ENCODE data around the gene BRINP3. TPM values are rescaled to one million over a fixed set of nuclear protein-coding genes. Genes with fewer than 3 reads are reported as not detected.

Gene BRINP3
- total RNA-seq, 1 donor from 2014 or later: not detected

DNA sequence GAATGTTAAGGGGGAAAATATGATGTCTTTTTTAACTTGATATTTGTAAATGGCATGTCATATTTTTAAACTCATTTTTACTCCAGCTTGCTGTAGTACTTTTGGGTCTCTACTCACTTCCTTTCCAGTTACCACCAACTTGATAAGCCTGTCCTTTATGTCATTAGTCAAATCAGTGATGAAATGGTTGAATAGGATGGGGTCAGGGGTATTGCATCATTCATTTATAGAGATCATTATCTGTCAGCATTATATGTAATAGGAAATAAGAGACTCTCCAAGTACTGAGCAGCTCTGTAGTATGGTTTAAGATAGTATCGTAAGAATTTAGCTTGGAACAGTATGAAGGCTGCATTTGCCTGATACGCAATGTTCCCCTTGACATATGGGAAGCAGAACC, 227.3 kb downstream of the BRINP3 start:
- Mint-ChIP-seq H3K27me3 (no peaks in the 10 kb centered on the region), H3K4me1 (no peaks in the 10 kb centered on the region)

DNA sequence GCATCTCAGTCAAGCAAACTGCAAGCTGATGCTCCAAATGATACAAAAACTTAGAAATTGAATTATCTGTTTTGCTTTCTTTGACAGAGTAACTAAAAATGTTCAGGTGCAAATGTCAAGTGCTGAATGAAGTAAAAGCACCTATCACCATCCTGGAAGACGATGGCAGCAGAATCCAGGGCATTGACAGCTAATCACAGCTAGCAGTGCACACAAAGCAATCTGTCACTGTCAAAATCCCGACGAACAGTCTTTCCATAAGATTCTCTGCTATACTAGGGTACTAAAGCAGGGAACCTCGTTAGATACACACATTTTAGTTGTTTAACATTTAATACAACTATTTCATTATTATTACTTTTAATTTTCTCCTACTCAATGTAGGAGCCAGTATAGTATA, 233.3 kb downstream of the BRINP3 start:
- intact Hi-C loops (cut with micrococcal nuclease): no loop called here
- TF ChIP-seq, protein P1, sequence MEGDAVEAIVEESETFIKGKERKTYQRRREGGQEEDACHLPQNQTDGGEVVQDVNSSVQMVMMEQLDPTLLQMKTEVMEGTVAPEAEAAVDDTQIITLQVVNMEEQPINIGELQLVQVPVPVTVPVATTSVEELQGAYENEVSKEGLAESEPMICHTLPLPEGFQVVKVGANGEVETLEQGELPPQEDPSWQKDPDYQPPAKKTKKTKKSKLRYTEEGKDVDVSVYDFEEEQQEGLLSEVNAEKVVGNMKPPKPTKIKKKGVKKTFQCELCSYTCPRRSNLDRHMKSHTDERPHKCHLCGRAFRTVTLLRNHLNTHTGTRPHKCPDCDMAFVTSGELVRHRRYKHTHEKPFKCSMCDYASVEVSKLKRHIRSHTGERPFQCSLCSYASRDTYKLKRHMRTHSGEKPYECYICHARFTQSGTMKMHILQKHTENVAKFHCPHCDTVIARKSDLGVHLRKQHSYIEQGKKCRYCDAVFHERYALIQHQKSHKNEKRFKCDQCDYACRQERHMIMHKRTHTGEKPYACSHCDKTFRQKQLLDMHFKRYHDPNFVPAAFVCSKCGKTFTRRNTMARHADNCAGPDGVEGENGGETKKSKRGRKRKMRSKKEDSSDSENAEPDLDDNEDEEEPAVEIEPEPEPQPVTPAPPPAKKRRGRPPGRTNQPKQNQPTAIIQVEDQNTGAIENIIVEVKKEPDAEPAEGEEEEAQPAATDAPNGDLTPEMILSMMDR (IDR thresholded peaks at IDR 0.05): no peak
- POLR2A ChIA-PET: no interaction called here
- Mint-ChIP-seq H3K27me3 (no peaks in the 10 kb centered on the region), H3K9me3 (no peaks in the 10 kb centered on the region), H3K4me3 (no peak overlapping the region), H3K4me1 (no peaks in the 10 kb centered on the region), H3K36me3 (ENCODE audit: low read depth) (no peaks in the 10 kb centered on the region), H3K27ac (no peak overlapping the region)
- CTCF ChIA-PET: no interaction called here
- ATAC-seq (ENCODE audit: low read depth): no peak
- DNase-seq: no peak

More for the DNA sequence above, 227.3 kb downstream of the BRINP3 start:
- ATAC-seq (ENCODE audit: low read depth) (no peak), DNase-seq (no peak)
- CTCF ChIA-PET: no interaction called here
- no peaks in the 10 kb centered on the region for H3K36me3 Mint-ChIP-seq (ENCODE audit: low read depth)
- peaks cover 5% of the 10 kb centered on the region for H3K9me3 Mint-ChIP-seq
- POLR2A ChIA-PET: no interaction called here
- no peak overlapping the region for H3K4me3 Mint-ChIP-seq
- no peak overlapping the region for H3K27ac Mint-ChIP-seq
- intact Hi-C loops (cut with micrococcal nuclease): no loop called here
- TF ChIP-seq, protein P1 (IDR thresholded peaks at IDR 0.05): no peak

DNA sequence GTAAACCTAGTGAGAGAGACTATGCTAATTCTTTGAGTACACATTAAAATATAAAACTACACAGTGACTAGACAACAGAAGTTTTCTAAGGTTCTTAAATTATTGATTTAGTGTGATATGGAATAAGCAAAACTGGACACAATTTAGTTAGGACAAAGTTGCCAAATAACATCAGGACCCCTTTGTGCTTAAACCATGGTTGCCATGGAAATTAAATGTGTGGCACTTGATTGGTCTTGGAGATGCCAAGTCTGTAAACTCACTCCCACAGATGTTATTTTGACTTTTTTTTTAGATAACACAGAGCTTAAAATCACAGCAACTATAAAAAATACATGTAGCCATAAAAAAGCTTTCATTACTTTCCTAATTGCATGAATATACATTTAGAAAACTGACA, 234.6 kb downstream of the BRINP3 start:
- H3K4me1 Mint-ChIP-seq: no peaks in the 10 kb centered on the region
- H3K36me3 Mint-ChIP-seq (ENCODE audit: low read depth): no peaks in the 10 kb centered on the region
- no peaks in the 10 kb centered on the region for H3K27me3 Mint-ChIP-seq
- CTCF ChIA-PET: no interaction called here
- intact Hi-C loops (cut with micrococcal nuclease): no loop called here
- TF ChIP-seq, protein P1 (IDR thresholded peaks at IDR 0.05): no peak
- ATAC-seq (ENCODE audit: low read depth) (no peak), DNase-seq (no peak)
- POLR2A ChIA-PET: no interaction called here
- H3K9me3 Mint-ChIP-seq: no peaks in the 10 kb centered on the region
- H3K27ac Mint-ChIP-seq: no peak overlapping the region
- H3K4me3 Mint-ChIP-seq: no peak overlapping the region

DNA sequence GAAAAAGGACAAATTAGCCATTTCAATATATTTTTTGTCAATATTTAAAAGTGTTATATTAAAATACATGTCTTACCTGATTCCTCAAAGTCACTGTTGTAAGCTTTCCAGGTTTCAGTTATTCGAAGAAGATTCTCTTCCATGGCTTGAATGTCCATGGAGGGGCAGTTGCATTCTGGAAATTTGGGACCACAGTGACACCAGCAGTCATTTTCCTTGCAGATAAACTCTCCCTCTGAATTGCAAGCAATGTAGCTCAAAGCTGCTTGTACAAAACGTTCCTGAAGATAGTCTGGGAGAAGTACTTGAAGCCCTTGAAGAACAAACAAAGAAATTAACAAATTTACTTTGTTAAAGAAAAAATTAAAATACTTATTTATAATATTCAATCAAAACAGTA, 251.7 kb downstream of the BRINP3 start:
- Mint-ChIP-seq H3K4me3 (no peak overlapping the region), H3K36me3 (ENCODE audit: low read depth) (no peaks in the 10 kb centered on the region), H3K4me1 (no peaks in the 10 kb centered on the region), H3K27ac (no peak overlapping the region), H3K27me3 (no peaks in the 10 kb centered on the region), H3K9me3 (no peaks in the 10 kb centered on the region)
- no peak for ATAC-seq (ENCODE audit: low read depth)
- ChIA-PET POLR2A (no interaction called here), CTCF (no interaction called here)
- TF ChIP-seq, protein P1 (IDR thresholded peaks at IDR 0.05): no peak
- intact Hi-C loops (cut with micrococcal nuclease): no loop called here
- DNase-seq: no peak

DNA sequence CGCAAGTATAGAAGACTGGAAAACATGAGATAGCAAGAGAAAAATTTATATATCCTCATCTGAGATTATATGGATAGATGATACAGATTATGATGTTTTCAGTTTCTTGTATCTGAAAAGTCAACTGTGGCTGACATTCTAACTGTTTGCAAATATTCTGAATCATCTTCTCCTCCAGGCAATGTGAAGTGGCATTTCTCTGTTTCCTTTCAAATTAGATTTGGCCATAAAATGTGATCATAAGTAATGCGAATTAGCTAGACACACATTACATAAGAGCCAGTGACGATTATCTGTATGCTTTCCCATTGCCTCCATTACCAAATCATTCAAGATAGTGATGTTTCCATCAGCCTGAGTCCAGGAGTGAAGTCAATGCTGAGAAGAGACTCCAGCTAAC, 265.2 kb downstream of the BRINP3 start:
- CTCF ChIA-PET: no interaction called here
- no peak for DNase-seq
- intact Hi-C loops (cut with micrococcal nuclease): no loop called here

More for the DNA sequence above, 265.2 kb downstream of the BRINP3 start:
- no peak overlapping the region for H3K27ac Mint-ChIP-seq
- POLR2A ChIA-PET: no interaction called here
- H3K36me3 Mint-ChIP-seq (ENCODE audit: low read depth): no peaks in the 10 kb centered on the region
- TF ChIP-seq, protein P1 (IDR thresholded peaks at IDR 0.05): no peak
- peaks cover 2% of the 10 kb centered on the region for H3K9me3 Mint-ChIP-seq
- no peak for ATAC-seq (ENCODE audit: low read depth)
- no peak overlapping the region for H3K4me3 Mint-ChIP-seq
- H3K4me1 Mint-ChIP-seq: no peaks in the 10 kb centered on the region
- H3K27me3 Mint-ChIP-seq: no peaks in the 10 kb centered on the region
